GM21528 (cell line): ENCODE data around the gene MVB12B.
"Not testable (repeated sequence)": the region's sequence is repeated elsewhere in the genome, so short reads cannot be mapped to it uniquely, and the experiment has no call there.

ENCODE experiments used
- ATAC-seq: cut with Tn5 transposase; IDR thresholded peaks from one replicate; pipeline ENCODE4 v1.9.1; 2021; ENCODE audit warnings: mild to moderate bottlenecking, moderate library complexity; ENCODE audit not compliant: unreplicated experiment, low FRiP score

The MVB12B gene

GRCh38 chr9:126326228-126327005 is at the start of gene MVB12B:
MVB12B (plus strand) TSS chr9:126326829; CDS start chr9:126326930, 101 bp downstream.
- no peak for ATAC-seq

DNA sequence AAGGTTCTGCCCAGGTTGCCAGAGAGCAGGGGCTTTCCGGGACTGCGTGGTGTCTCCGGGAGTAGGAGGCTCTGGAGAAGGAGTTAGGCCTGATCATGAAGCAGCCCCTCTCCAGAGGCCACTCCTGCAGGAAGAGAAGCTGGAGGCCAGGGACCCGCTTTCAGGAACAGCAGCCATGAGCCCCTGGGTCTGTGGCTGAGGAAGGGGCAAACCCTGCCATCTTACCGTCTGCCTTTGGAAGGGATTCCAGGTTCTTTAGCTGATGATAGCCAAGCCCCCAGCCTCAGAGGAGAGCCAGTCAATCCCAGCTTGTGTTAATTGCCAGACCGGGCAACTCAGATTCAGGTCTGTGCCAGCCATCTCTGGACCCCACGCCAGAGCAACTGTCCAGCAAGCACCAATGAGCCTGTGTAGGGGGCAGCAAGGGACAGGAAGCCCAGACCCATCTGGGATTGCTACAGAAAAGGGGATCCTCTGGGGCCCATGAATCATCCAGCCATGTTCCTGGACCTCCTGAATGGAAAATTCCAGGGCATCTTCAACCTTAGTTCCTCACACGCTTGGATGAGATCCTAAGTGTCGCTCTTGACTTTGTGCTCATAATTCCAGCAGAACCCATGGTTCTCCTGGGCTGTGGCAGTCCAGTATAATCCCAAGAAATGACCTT is 42.7 kb upstream of the MVB12B start:
- no peak for ATAC-seq

DNA sequence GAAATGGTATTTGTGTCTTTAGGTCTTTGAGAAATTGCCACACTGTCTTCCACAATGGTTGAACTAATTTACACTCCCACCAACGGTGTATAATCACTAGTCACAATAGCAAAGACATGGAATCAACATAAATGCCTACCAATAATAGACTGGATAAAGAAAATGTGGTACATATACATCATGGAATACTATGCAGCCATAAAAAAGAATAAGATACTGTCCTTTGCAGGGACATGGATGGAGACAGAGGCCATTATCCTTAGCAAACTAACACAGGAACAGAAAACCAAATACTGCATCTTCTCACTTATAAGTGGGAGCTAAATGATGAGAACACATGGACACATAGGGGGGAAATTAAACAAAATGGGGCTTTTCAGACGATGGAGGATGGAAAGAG is 41.0 kb upstream of the MVB12B start:
- ATAC-seq = not testable (repeated sequence)

DNA sequence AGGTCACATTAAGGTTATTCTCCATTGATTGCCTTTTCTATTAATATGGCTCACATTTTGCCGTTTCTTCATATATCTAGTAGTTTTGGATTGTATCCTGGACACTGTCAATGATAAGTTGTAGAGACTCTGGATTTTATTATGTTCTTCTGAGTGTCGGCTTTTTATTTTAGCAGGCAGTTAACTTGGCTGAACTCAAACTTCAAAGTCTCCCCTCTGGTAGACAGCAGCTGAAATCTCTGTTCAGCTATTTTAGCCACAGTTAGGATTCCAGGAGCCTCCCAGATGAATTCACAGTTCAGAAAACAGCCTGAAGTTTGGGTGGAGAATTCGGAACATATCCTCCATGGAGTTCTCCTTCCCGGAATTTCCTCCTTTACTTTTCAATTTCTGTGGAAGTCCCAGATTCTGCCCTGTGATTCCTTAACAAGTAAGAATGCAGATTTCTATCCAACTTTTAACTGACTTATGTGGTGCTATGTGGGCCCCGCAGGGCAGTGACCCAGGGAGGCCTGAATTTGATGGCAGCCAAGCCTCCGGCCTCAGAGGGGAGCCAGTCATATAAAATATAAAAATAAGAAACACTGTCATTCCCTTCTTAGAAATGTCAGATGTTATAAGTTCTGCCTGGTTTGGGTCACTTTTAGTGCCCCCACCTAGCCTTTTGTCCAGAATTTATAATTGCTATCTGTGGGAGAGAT is 39.3 kb upstream of the MVB12B start:
- no peak for ATAC-seq

- ATAC-seq = no peak
Observed at GRCh38 chr9:126290871-126291270, 35.8 kb upstream of the MVB12B start.

- ATAC-seq = no peak
Observed at GRCh38 chr9:126291925-126292324, 34.7 kb upstream of the MVB12B start.

GRCh38 chr9:126292736-126293521 is 33.7 kb upstream of the MVB12B start:
- no peak for ATAC-seq

- ATAC-seq = no peak
Observed at GRCh38 chr9:126293522-126293889, 33.1 kb upstream of the MVB12B start.

GRCh38 chr9:126294331-126295081 is 32.1 kb upstream of the MVB12B start:
- ATAC-seq = no peak

DNA sequence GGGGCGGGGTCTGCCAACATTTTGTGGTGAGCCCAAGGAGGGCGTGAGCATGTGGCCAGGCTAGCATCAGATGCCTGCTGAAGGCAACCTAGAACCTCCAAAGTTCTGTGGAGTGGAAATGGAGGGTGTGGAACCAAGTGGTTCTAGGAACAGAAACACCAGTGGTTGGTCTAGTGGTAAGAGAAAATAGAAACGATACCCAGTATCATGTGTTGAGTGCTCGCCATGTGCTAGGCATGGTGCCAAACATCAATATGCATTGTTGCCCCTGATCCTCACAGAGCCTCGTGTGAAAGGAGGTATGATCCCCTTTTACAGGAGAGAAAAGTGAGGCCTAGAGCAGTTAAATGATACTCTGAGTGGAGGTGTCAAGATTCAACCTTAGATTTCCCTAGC is 31.5 kb upstream of the MVB12B start:
- ATAC-seq = no peak

- ATAC-seq = no peak
Observed at GRCh38 chr9:126295516-126295915, 31.1 kb upstream of the MVB12B start.

GRCh38 chr9:126295936-126296600 is 30.6 kb upstream of the MVB12B start:
- no peak for ATAC-seq

DNA sequence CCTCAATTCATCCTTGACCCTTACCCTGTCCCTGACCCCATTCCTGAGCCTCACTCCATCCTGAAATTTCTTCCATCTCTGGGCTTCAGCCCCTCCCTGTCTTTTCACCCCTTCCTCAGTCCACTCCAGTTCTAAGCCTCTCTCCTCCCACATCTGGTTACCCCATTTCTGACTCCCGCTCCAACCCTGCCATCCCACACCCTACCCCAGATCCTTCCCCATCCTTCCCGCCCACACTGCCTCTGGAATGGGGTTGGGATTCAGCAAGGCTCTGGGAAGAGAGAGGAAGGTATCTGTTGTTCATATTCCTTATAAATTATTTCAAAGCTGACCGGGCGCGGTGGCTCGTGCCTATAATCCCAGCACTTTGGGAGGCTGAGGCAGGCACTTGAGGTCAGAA is 29.9 kb upstream of the MVB12B start:
- no peak for ATAC-seq

- ATAC-seq = no peak
Observed at GRCh38 chr9:126297661-126298060, 29.0 kb upstream of the MVB12B start.

DNA sequence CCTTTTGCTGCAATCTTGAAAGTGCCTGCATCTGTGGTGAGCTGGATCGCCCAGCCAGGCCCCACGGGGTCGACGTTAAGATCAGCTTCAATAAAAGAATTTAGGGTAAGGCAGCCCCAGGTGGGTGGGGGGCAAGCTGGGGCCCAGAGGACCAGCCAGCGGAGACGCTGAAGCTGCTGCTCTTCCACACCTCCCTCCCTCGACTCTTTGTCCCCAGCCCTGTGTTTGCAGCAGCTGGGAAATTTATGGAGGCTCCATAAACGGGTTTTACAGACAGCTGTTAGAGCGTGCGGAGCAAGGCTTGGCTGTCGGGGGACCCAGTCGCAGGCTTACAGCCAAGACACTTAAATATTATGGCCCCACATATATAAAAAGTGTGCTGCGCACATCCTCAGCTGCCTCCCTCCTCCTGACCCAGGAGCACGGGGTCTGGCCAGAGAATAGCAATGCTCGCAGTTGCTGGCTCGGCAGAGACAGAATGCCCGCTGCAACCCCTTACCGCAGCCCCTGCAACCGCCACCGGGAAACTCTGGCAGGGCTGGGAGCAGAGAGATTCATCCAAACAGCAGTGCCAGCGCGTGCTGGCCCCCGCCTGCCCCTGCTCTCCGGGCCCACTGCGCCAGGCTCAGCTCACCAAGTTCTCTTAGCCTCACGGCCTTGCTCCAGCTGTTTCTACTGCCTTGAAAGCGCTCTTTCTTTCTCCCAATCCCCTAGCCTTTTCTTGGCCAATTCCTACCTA is 28.4 kb upstream of the MVB12B start:
- no peak for ATAC-seq

DNA sequence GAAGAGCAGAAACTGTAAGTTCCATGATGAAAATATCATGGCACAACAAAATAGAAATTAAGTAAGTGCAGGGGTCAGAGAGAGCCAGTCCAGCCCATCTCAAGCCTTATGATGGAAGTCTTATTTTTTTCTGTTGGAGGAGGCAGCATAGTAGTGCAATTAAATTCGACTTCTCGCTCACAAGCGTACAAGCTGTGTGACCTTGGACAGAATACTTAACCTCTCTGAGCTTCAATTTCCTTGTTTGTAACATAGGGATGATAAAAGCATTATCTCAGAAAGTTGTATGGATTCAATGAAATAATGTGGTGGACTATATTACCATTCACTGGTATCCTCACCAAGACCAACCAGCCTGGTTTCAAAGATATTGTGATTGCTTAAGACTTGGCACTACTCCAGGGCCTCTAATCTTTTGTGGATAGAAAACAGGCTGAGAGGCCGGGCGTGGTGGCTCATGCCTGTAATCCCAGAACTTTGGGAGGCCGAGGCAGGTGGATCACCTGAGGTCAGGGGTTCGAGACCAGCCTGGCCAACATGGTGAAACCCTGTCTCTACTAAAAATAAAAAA is 26.8 kb upstream of the MVB12B start:
- no peak for ATAC-seq

DNA sequence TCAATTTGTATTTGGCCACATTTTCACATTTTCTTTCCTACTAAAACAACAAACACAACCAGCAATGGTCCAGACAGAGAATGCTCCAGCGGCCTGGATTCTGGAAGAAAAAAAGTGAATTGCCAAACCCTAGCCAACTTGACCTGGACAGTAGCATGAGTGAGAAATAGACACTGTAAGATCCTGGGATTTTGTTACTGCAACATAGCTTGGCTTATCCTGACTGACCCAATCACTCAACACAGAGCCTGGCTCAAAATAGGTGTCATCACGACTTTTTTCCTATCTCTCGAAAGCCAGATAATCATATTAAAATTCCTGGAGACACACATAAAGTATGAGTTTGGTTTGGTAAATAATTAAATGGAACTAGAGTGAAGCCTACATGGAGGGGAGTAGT is 25.4 kb upstream of the MVB12B start:
- ATAC-seq = no peak

DNA sequence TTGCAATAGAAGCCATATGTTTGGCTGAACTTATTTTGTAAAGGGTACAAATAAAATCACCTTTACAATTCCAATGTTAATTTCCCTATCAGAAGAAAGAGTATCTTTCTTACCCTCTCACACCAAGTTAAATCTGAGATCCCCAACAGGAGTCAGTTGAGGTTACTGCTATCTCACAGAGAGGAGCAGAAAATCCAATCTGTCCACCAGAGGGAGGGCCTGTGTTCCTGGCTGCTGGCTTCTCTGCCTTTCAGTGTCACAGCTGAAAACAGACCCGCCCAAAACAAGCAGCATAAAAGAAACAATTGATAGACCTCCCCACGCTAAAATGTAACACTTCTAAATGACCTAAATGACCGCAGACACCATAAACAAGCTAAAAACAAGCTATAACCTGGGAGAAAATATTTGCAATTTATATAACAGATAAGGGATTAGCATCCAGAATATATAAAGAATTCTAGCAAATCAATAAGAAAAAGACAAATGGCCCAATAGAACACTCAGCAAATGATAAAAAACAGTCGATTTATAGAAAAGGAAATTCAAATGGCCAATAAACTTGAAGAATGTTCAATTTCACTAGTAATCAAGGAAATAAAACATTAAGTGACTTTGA is 24.5 kb upstream of the MVB12B start:
- no peak for ATAC-seq
